ENCODE measurements around the gene SLC22A23.

- TF ChIP-seq CTCF (IDR thresholded peaks at IDR 0.05) (no peak), EP300 (IDR thresholded peaks at IDR 0.05) (no peak)
Observed at GRCh38 chr6:3421143-3421542, 35.7 kb downstream of the SLC22A23 start.

Measured in gastroesophageal sphincter (tissue), 3 donors.